Measurements from ENCODE around the gene RNF112.

Gene RNF112

DNA sequence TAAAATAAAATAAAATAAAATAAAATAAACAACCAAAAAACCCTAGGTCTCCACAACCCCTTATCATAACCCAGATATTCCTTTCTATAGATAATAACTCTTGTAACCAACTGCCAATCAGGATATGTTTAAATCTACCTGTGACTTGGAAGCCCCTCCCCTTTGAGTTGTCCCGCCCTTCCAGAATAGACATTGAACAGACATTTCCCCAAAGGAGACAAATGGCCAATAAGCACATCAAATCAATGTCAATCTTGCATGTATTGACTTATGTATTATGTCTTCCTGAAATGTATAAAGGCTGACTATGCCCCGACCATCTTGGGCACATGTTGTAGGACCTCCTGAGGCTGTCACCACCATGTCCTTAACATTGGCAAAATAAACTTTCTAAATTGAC, 34.2 kb upstream of the RNF112 start:
- DNase-seq, result no peak

DNA sequence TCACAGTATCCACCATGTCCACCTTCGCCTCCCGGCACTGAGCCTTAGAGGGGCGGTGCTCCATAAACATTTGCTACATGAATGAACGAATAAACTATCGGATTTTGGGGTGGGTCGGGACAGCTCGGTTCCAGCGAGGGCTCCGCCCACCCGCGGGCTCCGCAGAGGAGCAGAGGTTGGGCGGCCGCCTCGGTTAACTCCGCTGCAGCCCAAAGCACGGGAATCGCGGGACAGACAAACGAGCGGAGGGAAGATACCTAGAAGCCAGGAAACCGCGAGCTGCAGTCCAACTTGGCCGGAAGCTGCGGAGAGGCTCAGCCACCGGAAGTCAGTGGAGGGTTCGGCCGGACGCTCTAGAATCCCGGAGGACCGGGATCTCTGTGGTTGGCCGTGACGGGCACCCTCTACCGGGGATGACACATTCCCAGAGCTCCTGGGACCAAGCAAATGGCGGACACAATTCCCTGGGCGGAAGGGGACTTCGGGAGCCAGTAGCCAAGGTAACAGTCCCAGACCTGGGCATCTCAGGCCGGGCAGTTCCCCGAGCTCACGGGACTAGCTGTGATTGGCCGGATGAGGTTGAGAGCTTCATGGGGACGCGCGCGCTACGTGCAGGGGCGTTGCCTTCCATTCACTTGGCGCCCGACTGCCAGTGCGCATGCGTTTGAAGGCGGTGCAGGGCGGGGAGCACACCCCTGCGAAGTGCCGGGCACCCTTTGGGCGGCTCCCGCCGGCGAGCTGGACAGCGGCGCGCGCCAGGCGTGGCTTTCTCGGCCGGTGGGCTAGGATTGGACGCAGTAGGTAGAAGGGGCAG, 33.2 kb upstream of the RNF112 start:
- DNase-seq, result peak; percentile 87

DNA sequence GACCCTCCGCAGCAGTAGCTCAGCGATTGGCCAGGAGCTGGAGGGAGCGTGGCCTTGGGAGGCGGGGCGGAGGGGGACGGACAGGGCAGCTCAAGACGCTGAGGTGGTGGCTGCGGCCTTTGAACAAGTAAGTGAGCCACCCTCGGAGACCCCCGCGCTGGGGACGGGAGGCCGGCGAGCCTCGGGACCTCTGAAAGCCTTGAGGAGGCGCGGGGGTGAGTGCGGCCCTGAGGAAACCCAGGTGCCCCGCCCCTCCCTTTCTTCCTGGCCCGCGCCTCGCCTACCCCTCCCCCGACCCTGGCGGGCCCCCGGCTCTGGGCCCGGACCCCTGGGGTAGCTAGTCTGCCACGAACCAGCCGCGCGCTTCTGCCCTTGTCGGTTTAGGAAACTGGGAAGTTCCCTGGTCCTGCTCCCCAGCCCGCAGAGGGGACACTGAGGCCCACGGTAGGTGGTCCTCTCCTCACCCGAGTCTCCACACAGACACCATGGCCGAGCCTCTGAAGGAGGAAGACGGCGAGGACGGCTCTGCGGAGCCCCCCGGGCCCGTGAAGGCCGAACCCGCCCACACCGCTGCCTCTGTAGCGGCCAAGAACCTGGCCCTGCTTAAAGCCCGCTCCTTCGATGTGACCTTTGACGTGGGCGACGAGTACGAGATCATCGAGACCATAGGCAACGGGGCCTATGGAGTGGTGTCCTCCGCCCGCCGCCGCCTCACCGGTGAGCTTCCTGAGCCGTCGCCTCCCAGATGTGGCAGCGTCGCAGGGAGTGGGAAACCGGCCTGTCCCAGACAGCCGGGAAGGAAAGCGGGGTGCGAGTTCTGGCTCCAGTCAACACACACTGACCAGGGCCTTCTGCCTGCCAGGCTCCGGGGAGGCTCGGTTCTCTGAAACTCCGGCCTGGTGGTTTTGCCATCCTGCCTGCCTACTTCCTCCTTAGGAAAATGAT, 32.3 kb upstream of the RNF112 start, which contains the start of gene MAPK7:
TSS of gene MAPK7 (plus strand) at position 83 of the 945 bp plus-strand sequence. CDS start at position 486, 403 bp downstream.
- DNase-seq, result no peak

DNA sequence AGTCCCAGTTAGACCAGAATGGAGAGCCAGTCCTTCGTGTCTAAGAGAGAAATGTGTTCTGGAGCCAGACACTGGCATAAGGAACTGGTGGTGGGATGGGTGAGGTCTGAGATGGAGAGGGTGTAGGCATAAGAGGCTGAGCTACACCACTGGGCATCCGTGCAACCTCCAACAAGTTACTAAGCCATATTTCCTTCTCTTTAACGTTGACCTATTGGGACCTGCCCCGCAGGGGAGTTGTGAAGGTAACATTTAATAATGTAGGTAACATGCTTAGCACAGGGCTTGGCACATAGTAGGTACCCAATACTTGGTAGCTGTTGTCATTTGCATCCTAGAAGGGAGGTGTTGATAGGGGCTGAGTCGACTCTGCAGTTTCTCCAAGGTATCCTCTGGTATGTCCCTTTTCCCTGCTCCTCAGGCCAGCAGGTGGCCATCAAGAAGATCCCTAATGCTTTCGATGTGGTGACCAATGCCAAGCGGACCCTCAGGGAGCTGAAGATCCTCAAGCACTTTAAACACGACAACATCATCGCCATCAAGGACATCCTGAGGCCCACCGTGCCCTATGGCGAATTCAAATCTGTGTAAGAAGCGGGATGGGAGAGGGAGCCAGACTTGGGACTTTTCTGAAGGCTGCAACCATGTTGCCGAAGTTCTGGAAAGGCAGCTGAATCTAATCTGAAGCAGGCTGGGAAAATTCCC, 31.5 kb upstream of the RNF112 start:
- no peak for DNase-seq

DNA sequence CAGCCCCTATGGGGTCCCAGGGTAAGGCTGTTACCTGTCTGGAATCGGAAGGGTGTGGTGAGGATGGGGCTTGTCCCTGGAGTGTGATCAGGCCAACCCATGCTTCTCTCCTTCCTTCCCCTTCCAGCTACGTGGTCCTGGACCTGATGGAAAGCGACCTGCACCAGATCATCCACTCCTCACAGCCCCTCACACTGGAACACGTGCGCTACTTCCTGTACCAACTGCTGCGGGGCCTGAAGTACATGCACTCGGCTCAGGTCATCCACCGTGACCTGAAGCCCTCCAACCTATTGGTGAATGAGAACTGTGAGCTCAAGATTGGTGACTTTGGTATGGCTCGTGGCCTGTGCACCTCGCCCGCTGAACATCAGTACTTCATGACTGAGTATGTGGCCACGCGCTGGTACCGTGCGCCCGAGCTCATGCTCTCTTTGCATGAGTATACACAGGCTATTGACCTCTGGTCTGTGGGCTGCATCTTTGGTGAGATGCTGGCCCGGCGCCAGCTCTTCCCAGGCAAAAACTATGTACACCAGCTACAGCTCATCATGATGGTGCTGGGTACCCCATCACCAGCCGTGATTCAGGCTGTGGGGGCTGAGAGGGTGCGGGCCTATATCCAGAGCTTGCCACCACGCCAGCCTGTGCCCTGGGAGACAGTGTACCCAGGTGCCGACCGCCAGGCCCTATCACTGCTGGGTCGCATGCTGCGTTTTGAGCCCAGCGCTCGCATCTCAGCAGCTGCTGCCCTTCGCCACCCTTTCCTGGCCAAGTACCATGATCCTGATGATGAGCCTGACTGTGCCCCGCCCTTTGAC, 30.3 kb upstream of the RNF112 start:
- no peak for DNase-seq

DNA sequence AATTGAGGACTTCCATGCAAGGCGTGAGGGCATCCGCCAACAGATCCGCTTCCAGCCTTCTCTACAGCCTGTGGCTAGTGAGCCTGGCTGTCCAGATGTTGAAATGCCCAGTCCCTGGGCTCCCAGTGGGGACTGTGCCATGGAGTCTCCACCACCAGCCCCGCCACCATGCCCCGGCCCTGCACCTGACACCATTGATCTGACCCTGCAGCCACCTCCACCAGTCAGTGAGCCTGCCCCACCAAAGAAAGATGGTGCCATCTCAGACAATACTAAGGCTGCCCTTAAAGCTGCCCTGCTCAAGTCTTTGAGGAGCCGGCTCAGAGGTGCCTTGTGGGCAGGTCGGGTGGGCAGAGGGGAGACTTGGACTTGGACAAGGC, 29.7 kb upstream of the RNF112 start:
- DNase-seq, result no peak

DNA sequence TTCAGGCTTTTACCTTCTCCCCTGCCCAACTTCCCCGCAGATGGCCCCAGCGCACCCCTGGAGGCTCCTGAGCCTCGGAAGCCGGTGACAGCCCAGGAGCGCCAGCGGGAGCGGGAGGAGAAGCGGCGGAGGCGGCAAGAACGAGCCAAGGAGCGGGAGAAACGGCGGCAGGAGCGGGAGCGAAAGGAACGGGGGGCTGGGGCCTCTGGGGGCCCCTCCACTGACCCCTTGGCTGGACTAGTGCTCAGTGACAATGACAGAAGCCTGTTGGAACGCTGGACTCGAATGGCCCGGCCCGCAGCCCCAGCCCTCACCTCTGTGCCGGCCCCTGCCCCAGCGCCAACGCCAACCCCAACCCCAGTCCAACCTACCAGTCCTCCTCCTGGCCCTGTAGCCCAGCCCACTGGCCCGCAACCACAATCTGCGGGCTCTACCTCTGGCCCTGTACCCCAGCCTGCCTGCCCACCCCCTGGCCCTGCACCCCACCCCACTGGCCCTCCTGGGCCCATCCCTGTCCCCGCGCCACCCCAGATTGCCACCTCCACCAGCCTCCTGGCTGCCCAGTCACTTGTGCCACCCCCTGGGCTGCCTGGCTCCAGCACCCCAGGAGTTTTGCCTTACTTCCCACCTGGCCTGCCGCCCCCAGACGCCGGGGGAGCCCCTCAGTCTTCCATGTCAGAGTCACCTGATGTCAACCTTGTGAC, 29.1 kb upstream of the RNF112 start:
- no peak for DNase-seq

DNA sequence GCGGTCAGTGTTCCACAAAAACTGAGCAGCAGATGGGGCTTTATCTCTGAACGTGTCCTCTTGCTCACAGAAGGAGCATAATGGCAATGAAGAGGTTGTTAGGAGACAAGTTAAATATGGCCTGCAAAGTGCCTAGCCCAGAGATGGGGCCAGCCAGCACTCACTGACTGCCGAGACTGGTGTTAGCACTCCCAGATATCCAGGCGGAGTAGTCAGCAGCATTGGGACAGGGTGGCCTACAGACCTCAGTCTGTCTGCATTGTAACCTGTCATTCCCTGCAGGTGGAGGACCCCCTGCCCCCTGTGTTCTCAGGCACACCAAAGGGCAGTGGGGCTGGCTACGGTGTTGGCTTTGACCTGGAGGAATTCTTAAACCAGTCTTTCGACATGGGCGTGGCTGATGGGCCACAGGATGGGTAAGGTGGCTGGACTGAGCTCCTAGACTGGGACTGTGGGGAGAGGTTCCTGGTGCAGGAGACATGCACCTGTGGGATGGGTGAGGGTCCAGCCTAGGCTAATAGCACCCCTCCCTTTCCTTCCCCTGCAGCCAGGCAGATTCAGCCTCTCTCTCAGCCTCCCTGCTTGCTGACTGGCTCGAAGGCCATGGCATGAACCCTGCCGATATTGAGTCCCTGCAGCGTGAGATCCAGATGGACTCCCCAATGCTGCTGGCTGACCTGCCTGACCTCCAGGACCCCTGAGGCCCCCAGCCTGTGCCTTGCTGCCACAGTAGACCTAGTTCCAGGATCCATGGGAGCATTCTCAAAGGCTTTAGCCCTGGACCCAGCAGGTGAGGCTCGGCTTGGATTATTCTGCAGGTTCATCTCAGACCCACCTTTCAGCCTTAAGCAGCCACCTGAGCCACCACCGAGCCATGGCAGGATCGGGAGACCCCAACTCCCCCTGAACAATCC, 28.2 kb upstream of the RNF112 start:
- no peak for DNase-seq

DNA sequence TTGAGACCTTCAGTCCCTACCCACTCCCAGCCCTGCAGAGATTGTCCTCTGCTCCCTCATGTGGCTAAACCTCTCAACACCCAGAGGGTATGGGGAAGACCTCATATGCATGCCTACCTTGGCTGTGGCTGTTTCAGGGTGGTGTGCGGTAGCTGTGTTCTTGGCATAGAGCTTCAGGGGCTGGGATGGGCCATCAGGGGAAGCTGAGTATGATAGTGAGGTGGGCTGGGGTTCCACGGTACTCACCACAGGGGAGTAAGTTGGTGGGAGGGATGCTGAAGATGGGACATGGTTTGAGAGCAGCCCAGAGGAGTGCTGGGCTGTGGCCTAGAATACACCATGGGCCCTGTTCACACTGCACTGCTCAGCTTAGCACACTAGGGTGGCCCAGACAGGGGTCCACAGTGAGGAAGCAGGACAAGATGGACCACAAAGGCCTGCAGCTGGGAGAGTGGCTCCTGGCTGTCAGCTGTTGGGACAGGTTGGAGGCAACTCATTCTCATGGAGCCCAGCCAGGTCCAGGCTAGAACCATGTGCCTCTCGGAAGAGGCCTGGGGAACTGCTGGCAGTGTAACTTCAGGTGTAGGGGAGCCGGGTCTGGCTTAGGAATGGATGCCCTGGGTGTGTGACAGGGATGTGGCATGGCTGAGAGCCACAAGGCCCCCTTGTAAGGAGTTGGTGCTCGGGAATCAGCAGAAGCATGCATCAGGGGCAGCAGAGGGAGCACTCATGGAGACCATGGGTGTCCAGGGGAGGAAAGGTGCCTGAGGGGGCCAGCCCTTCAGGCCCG, 27.2 kb upstream of the RNF112 start:
- DNase-seq, result no peak

DNA sequence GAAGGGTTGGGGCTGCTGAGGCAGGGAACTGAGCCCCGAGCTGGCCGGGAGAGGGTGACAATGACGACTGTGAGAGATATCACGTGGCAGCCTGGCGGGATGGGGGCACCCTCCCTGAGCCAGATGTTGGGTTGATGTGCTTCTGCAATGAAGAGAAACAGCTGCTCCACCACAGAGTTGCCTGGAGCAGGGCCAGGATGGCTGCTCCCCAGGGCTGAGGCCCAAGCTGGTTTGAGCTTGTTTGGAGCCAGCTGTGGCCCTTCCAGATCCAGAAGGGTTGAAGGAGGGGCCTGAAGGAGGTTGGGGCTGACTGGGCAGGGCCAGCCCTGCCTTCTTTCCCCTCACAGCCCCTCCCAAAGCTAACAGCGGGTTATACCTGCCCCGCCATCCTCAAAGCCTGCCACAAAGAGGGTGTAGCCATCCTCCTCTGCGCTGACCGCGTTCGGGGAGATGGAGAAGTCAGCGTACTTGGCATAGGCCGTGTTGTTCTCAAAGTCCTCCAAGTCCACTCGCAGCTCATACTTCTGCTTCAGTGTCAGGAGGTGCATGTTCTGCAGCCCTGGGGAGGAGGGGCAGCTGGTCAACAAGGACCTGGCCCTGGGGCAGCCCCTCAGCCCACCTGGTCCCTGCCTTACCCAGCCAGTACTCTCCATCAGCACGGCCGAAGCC, 26.2 kb upstream of the RNF112 start:
- DNase-seq, result no peak

DNA sequence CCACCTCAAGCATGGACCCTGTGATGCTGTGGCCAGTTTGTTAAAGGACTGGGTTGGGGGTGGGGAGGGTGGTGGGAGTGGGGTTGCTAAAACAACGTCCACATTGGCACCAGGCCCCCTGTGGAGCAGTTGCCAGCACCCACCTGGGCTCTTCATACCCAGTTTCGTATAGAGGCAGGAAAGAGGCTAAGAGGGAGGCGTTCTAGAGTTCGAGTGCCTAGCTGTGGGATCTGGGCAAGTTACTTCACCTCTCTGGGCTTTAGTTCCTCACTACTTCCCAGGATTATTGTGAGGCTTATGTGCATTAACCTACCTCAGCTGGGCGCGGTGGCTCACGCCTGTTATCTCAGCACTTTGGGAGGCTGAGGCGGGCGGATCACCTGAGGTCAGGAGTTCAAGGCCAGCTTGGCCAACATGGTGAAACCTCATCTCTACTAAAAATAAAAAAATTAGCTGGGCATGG, 25.5 kb upstream of the RNF112 start:
- no peak for DNase-seq

DNA sequence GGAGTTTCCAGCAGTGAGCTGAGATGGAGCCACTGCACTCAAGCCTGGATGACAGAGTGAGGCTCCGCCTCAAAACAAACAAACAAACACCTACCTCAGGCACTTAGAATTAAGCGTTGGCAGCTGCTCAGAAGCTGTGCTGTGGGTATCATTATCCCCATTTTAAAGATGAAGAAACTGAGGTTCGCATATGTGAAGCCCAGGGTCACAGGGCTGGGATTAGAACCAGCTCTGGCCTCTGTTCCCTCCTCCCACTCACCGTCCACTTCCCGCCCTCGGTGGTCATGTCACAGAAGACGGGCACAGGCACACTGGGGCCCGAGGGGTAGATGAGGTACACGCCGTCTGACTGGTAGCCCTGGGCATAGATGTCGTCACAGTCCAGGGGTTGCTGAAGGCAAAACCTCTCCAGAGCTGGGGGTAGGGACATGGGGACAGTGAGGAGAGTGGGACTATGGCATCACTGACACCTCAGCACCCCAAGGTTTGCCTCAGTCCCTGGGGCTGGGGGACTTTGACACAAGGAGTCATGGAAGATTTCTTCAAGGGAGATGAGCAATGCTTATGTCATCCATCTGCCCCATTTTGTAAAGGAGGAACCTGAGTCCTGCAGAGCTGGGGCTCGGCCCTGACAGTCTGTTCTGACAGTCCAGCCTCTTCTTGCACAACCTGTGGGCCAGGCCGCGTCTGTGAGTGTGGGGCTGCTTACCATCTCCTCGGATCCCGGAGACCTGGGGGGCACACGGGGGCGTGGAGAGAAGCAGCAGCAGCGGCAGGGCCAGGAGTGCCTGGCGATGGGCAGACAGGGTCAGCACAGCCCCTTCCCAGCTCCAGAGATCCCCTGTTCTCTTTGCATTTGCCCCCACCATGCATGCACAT, 24.7 kb upstream of the RNF112 start:
- DNase-seq, result no peak

DNA sequence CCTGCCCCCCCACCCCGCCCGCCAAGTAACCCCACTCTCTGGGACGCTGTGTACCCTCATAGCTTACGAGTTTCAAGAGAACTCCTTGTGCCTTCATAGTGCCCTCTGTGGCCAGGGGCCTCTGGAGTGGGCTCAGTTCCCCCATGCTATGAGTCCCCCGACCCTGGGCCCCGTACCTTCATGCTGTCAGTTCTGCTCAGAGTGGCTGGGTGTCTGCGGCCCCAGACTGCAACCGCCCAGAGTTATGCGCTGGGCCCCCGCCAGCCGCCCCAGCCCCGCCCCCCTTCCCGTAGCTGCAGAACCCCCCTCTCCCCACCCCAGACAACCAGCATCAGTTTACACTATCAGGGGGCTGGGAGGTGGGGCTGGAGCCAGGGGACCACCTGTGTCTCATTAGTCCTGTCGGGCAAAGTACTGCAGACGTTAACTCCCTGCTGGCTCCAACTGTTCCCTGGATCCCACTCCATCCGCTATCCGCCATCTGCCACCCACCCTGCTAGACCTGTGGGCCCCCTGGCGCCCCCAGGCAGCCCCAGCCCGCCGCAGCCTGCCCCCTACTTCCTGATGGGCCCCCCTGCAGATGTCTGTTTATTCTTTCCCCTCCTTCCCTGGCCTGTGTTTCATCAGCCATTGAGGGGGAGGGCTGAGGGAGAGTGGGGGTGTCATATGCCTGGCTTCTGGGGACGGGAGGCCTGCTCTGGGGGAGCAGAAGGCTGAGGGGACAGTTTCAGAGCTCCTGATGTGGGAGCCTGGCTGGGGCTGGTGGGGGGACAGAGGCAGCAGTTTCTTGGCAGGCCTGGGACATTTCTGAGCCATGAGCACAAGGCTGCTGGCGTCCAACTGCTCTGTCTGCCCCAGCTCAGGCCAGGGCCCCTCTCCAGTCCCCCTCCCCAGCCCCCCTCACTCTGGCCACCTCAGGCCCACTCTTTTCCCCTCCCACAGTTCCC, 23.8 kb upstream of the RNF112 start, which contains the start of gene MFAP4:
TSS of gene MFAP4 (minus strand) at position 217 of the 947 bp plus-strand sequence. CDS start at position 182, 35 bp downstream.
- DNase-seq, result no peak

DNA sequence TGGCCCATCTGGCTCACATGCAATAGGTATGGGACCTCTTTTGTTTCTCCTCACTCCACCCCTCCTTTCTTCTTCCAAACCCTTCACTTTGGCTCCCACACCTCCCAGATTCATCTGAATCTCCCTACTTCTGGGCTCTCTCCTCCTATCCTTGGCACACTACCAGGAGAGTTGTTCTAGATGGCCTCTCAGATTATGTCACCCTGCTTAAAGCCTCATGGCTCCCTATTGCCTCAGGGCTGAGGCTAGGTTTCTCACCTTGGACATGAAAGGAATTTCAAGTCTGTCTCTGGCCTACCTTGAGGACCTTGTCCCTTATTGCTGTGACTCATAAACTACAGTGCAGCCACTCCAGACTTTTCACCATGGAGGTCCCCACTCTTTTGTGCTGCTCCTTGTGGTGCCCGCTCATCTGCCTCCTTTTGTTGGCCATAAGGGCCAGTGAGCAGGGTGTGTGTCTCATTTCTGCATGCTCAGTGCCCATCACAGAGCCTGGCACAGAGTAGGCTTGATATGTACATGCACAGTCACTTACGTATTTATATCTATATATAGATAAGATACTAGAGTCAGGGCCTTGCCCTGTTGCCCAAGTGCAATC, 23.0 kb upstream of the RNF112 start:
- DNase-seq, result no peak

DNA sequence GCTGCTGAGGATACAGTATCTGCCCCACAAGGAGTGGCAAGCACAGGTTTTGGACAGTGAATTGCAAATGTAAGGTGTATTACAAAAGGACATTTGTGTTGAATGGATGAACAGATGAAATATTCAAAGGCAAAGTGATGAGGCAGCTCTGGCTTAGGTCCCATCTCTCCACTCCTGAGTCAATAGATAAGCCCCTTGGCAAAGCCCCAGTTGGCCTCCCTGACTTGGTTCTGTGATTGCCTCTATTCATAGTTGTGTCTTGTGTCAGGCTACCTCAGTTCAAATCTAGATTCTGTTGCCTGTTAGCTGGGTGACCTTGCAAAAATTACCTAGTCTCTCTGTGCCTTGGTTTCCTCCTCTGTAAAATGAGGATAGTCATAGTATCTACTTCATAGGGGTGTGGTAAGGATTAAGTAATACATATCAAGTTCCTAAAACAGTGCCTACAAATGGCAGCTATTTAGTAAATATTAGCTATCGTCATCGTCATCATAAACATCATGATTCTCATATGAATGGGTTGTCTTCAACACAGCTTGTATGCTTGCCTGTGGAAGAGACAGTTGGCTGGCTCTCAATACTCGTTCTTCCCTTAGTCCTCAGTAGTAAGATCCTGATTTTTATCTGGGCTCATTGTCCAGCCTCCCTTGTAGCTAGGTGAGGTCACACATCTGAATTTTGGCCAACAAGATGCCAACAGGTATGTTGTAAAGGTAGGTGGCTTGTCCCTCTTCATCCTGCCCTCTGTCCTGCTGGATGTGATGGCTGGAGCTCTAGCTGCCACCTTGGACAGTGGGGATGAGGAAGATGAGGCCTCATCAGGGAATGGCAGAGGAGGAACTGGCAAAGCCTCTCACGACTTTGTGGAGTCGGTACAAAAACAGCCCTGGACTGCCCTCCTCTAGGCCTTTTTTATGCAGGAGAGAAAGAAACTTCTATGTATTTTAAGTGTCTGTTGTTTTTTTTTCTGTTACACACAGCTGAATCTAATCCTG, 21.9 kb upstream of the RNF112 start:
- no peak for DNase-seq
